ENCODE measurements around the gene FBXO48. TPM values are rescaled to one million over a fixed set of nuclear protein-coding genes. Genes with fewer than 3 reads are reported as not detected.

Gene FBXO48
- total RNA-seq, 2 experiments from 2014 or later: 0.44 to 0.50 TPM

GRCh38 chr2:68428746-68429145, 38.3 kb downstream of the FBXO48 start:
- H3K36me3 ChIP-seq (ENCODE audit: insufficient read depth, low read length): no peaks in the 10 kb centered on the region
- Mint-ChIP-seq H3K4me1 (ENCODE audit: low read depth) (peaks cover 8% of the 10 kb centered on the region), H3K36me3 (ENCODE audit: low read depth) (no peaks in the 10 kb centered on the region), H3K27me3 (no peaks in the 10 kb centered on the region), H3K9me3 (no peaks in the 10 kb centered on the region), H3K27ac (no peak overlapping the region), H3K4me3 (no peak overlapping the region)
- ChIA-PET CTCF (interaction anchor here (1.1 kb wide), 1 partner anchor 13 kb away, joined by 3 read pairs; no protein-coding TSS in a partner anchor), POLR2A (no interaction called here)
- H3K4me1 ChIP-seq (ENCODE audit: insufficient read depth, low read length): peaks cover 37% of the 10 kb centered on the region
- ATAC-seq (ENCODE audit: poor library complexity) (no peak), DNase-seq (no peak)
- TF ChIP-seq, protein P1, sequence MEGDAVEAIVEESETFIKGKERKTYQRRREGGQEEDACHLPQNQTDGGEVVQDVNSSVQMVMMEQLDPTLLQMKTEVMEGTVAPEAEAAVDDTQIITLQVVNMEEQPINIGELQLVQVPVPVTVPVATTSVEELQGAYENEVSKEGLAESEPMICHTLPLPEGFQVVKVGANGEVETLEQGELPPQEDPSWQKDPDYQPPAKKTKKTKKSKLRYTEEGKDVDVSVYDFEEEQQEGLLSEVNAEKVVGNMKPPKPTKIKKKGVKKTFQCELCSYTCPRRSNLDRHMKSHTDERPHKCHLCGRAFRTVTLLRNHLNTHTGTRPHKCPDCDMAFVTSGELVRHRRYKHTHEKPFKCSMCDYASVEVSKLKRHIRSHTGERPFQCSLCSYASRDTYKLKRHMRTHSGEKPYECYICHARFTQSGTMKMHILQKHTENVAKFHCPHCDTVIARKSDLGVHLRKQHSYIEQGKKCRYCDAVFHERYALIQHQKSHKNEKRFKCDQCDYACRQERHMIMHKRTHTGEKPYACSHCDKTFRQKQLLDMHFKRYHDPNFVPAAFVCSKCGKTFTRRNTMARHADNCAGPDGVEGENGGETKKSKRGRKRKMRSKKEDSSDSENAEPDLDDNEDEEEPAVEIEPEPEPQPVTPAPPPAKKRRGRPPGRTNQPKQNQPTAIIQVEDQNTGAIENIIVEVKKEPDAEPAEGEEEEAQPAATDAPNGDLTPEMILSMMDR (IDR thresholded peaks at IDR 0.05): no peak
- intact Hi-C loops (cut with DNase I, micrococcal nuclease): no loop called here
- no peaks in the 10 kb centered on the region for H3K27me3 ChIP-seq (ENCODE audit: control insufficient read depth in 1 of 2, insufficient read depth in 2 of 2, low read length in 2 of 2)
- no peak overlapping the region for H3K4me3 ChIP-seq (ENCODE audit: low read length)
- no peak overlapping the region for H3K27ac ChIP-seq (ENCODE audit: low read depth in 1 of 2, low read length in 2 of 2)
- H3K9me3 ChIP-seq (ENCODE audit: control insufficient read depth in 1 of 2, insufficient read depth in 1 of 2, low read length in 2 of 2): no peaks in the 10 kb centered on the region

DNA sequence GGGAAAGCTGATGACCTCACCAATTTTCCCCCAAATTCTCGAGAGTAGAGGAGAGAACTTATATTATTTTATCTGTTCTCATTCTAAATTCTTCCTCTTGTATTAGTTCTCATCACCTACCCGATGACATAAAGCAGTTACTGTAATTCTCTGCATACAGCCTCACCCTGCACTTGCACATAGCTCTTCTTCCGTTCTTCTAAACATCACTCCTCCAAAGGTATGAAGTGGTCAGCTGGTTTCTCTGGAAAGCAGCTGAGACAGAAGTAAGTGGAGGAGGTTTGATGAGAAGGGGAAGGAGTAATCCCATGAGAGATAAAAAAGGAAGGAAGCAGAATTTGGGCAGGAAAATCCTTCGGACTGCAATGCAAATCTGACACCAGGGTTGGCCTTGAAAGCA, 39.0 kb downstream of the FBXO48 start:
- H3K36me3 Mint-ChIP-seq (ENCODE audit: low read depth): no peaks in the 10 kb centered on the region
- H3K4me1 ChIP-seq (ENCODE audit: insufficient read depth, low read length): peaks cover 42% of the 10 kb centered on the region
- no peak overlapping the region for H3K27ac Mint-ChIP-seq
- H3K36me3 ChIP-seq (ENCODE audit: insufficient read depth, low read length): no peaks in the 10 kb centered on the region
- peaks cover 8% of the 10 kb centered on the region for H3K4me1 Mint-ChIP-seq (ENCODE audit: low read depth)
- H3K27me3 ChIP-seq (ENCODE audit: control insufficient read depth in 1 of 2, insufficient read depth in 2 of 2, low read length in 2 of 2): no peaks in the 10 kb centered on the region
- TF ChIP-seq, protein P1 (IDR thresholded peaks at IDR 0.05): no peak
- H3K9me3 Mint-ChIP-seq: no peaks in the 10 kb centered on the region
- no peak for ATAC-seq (ENCODE audit: poor library complexity)
- peak overlapping the region in 1 of 2 donors; percentile 53 for H3K27ac ChIP-seq (ENCODE audit: low read depth in 1 of 2, low read length in 2 of 2)
- no peak for DNase-seq
- ChIA-PET POLR2A (no interaction called here), CTCF (no interaction called here)
- intact Hi-C loops (cut with DNase I, micrococcal nuclease): no loop called here
- no peak overlapping the region for H3K4me3 ChIP-seq (ENCODE audit: low read length)
- H3K4me3 Mint-ChIP-seq: no peak overlapping the region
- no peaks in the 10 kb centered on the region for H3K27me3 Mint-ChIP-seq
- no peaks in the 10 kb centered on the region for H3K9me3 ChIP-seq (ENCODE audit: control insufficient read depth in 1 of 2, insufficient read depth in 1 of 2, low read length in 2 of 2)

DNA sequence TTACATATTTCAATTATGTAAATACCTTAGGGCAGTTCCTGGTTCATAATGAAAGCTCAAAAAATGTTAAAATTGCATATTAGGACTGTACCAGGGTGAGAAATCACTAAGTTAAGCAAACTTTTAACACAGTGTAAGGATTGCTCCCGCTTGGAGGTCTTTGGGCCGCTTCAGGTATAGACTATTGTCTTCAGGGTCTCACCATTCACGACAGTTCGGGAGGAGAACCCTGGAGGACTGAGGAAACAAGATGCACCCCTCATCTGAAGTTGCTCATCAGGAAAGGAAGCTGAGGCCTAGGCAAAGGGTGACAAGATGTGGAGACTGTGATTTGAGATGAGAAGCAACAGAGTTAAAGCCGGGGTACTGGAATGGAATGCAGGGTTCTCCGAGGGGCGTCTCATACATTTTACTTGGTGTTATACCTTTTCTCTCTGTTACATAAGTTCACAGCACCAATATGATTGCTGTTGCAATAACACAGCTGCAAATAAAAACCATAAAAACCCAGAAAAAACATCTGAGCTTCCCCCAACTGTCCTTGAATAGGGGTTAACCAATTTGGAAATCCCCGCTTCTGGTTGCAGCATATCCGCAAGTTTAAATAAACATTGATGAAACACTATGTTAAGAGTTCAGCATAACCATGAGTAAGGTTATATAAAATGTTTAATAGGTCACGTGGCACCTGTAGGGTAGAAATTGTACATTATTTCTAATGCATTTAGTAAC, 40.1 kb downstream of the FBXO48 start:
- no peaks in the 10 kb centered on the region for H3K27me3 ChIP-seq (ENCODE audit: control insufficient read depth in 1 of 2, insufficient read depth in 2 of 2, low read length in 2 of 2)
- intact Hi-C loops (cut with DNase I, micrococcal nuclease): no loop called here
- peak overlapping the region; percentile 13 for H3K4me3 Mint-ChIP-seq
- no peaks in the 10 kb centered on the region for H3K27me3 Mint-ChIP-seq
- H3K9me3 ChIP-seq (ENCODE audit: control insufficient read depth in 1 of 2, insufficient read depth in 1 of 2, low read length in 2 of 2): no peaks in the 10 kb centered on the region
- peak overlapping the region; percentile 79 for H3K27ac Mint-ChIP-seq
- ChIA-PET CTCF (interaction anchor here (1.2 kb wide), 1 partner anchor 14 kb away, joined by 3 read pairs; no protein-coding TSS in a partner anchor), POLR2A (interaction anchor here (0.5 to 0.7 kb wide), 2 partner anchors 13 to 270 kb away, joined by 3 read pairs; partner anchors contain the start of gene PNO1)
- no peak overlapping the region for H3K4me3 ChIP-seq (ENCODE audit: low read length)
- H3K9me3 Mint-ChIP-seq: no peaks in the 10 kb centered on the region
- peaks cover 8% of the 10 kb centered on the region for H3K4me1 Mint-ChIP-seq (ENCODE audit: low read depth)
- peak overlapping the region in 1 of 2 donors; percentile 53 for H3K27ac ChIP-seq (ENCODE audit: low read depth in 1 of 2, low read length in 2 of 2)
- TF ChIP-seq, protein P1 (IDR thresholded peaks at IDR 0.05): no peak
- no peaks in the 10 kb centered on the region for H3K36me3 ChIP-seq (ENCODE audit: insufficient read depth, low read length)
- peak in 3 of 14 experiments; percentile 70 to 77 (median 71) for DNase-seq
- peak; percentile 70 for ATAC-seq (ENCODE audit: poor library complexity)
- peaks cover 43% of the 10 kb centered on the region for H3K4me1 ChIP-seq (ENCODE audit: insufficient read depth, low read length)
- no peaks in the 10 kb centered on the region for H3K36me3 Mint-ChIP-seq (ENCODE audit: low read depth)

Data from CD4-positive, alpha-beta T cell (primary cell).